SK-N-SH treated with all-trans-retinoic acid at 6 μM for 48 hours (cell line): ENCODE data around the gene RASGRP3.
"Not testable (repeated sequence)": the region's sequence is repeated elsewhere in the genome, so short reads cannot be mapped to it uniquely, and the experiment has no call there.

Experiments used
- ATAC-seq: fragments of 200-7000 bp; cut with Tn5 transposase; 3 replicates; pipeline ENCODE4 v1.9.1; 2020; ENCODE audit warnings: mild to moderate bottlenecking, moderate library complexity
- ARNTL ChIP-seq: fragments of 450-650 bp; formaldehyde crosslinking; IDR thresholded peaks from 2 replicates; pipeline ENCODE4 v1.5.0; 2020; ENCODE audit warnings: low read depth, mild to moderate bottlenecking, moderate library complexity, borderline replicate concordance
- BACH2 ChIP-seq: fragments of 250-450 bp; sonication (Bioruptor Pico); IDR thresholded peaks from 2 replicates; pipeline ENCODE4 v1.9.0; 2021; ENCODE audit warnings: mild to moderate bottlenecking, borderline replicate concordance
- CSDC2 ChIP-seq: fragments of 250-450 bp; sonication (Bioruptor Pico); IDR thresholded peaks from 2 replicates; pipeline ENCODE4 v1.5.0; 2020; ENCODE audit warnings: mild to moderate bottlenecking, moderate library complexity
- GLIS3 ChIP-seq: fragments of 250-450 bp; sonication (Bioruptor Pico); IDR thresholded peaks from 2 replicates; pipeline ENCODE4 v1.5.0; 2020; ENCODE audit warnings: mild to moderate bottlenecking, moderate library complexity
- ISL1 ChIP-seq: fragments of 250-450 bp; sonication (Bioruptor Pico); IDR thresholded peaks from 2 replicates; pipeline ENCODE4 v2.1.2; 2022; ENCODE audit warnings: mild to moderate bottlenecking, moderate library complexity
- OSR1 ChIP-seq: fragments of 250-450 bp; sonication (Bioruptor Pico); IDR thresholded peaks from 2 replicates; pipeline ENCODE4 v1.8.0; 2022; ENCODE audit warnings: moderate library complexity, mild to moderate bottlenecking, inconsistent platforms
- PPARA ChIP-seq: fragments of 250-450 bp; sonication (Bioruptor Pico); IDR thresholded peaks from 2 replicates; pipeline ENCODE4 v1.5.0; 2020; ENCODE audit warnings: mild to moderate bottlenecking, borderline replicate concordance
- RARB ChIP-seq: fragments of 250-450 bp; sonication (Bioruptor Pico); IDR thresholded peaks from 2 replicates; pipeline ENCODE4 v1.8.0; 2021; ENCODE audit warnings: mild to moderate bottlenecking, moderate library complexity
- SNAI2 ChIP-seq: fragments of 250-450 bp; sonication (Bioruptor Pico); IDR thresholded peaks from 2 replicates; pipeline ENCODE4 v1.5.0; 2020; ENCODE audit warnings: mild to moderate bottlenecking, moderate library complexity
- TCF4 ChIP-seq: fragments of 250-450 bp; sonication (Bioruptor Pico); IDR thresholded peaks from 2 replicates; pipeline ENCODE4 v1.8.0; 2021; ENCODE audit warnings: mild to moderate bottlenecking, moderate library complexity, borderline replicate concordance
- ZC3H10 ChIP-seq: fragments of 250-450 bp; sonication (Bioruptor Pico); IDR thresholded peaks from 2 replicates; pipeline ENCODE4 v1.5.1; 2021; ENCODE audit warnings: mild to moderate bottlenecking, moderate library complexity
- ZFP3 ChIP-seq: fragments of 250-450 bp; sonication (Bioruptor Pico); IDR thresholded peaks from 2 replicates; pipeline ENCODE4 v1.5.0; 2020; ENCODE audit warnings: mild to moderate bottlenecking, moderate library complexity
- ZFP30 ChIP-seq: fragments of 450-650 bp; formaldehyde crosslinking; IDR thresholded peaks from 2 replicates; pipeline ENCODE4 v1.5.0; 2022; ENCODE audit warnings: mild to moderate bottlenecking, moderate library complexity
- ZNF565 ChIP-seq: fragments of 450-650 bp; formaldehyde crosslinking; conservative IDR thresholded peaks from 2 replicates; pipeline ENCODE4 v1.5.0; 2020; ENCODE audit warnings: low read depth, mild to moderate bottlenecking, moderate library complexity
- ZNF70 ChIP-seq: fragments of 450-650 bp; formaldehyde crosslinking; IDR thresholded peaks from 2 replicates; pipeline ENCODE4 v1.5.0; 2020; ENCODE audit warnings: mild to moderate bottlenecking, moderate library complexity
- ZNF8 ChIP-seq: fragments of 450-650 bp; formaldehyde crosslinking; IDR thresholded peaks from 2 replicates; pipeline ENCODE4 v1.5.0; 2020; ENCODE audit warnings: mild to moderate bottlenecking, moderate library complexity
- TF ChIP-seq, protein P1 (sequence below): fragments of 250-450 bp; sonication (Bioruptor Pico); IDR thresholded peaks from 2 replicates; pipeline ENCODE4 v1.8.0; 2021; ENCODE audit warnings: low read depth, mild to moderate bottlenecking, moderate library complexity, borderline replicate concordance
- TF ChIP-seq, protein P2 (sequence below): fragments of 250-450 bp; sonication (Bioruptor Pico); IDR thresholded peaks from 2 replicates; pipeline ENCODE4 v1.5.1; 2020; ENCODE audit warnings: low read depth, mild to moderate bottlenecking, moderate library complexity
- TF ChIP-seq, protein P3 (sequence below): fragments of 250-450 bp; sonication (Bioruptor Pico); IDR thresholded peaks from 2 replicates; pipeline ENCODE4 v1.5.1; 2021; ENCODE audit warnings: mild to moderate bottlenecking, moderate library complexity
- TF ChIP-seq, protein P4 (sequence below): fragments of 250-450 bp; sonication (Bioruptor Pico); IDR thresholded peaks from 2 replicates; pipeline ENCODE4 v1.8.0; 2020; ENCODE audit warnings: mild to moderate bottlenecking, moderate library complexity, borderline replicate concordance

The RASGRP3 gene

DNA sequence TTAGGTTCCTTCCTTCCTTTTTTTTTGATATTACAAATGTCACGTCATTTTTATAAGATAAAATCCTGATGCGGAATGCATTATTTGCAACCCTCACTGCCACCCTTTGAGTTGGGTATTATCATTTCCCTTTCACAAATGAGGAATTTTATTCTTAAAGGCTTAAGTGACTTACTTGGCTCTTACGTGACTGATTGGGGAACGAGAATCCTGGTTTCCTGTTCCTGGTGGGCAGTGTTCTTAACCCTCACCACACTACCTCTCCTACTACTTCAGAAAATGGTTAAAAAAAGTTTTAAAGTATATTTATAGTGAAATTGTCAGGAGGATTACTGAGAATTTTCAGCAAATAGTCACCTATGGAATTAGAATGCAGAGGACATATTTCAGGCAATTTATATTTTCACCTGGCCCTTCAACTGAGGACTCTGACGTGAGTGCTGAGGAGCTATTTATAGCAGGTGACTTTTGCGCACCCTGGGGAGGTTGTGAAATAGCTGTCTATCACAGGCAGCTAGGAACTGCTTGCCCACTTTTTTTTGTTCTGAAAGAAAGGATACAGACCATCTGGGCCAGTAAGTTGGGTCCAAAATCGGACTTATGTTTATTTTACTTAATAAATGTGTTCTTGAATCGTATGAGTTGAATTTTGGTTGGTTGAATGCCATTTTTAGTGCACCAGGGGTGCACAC lies 18.7 kb upstream of the RASGRP3 start:
- no peak for TF ChIP-seq SNAI2 (CRISPR knock-in tag)
- no peak for TF ChIP-seq ZNF8
- no peak for TF ChIP-seq CSDC2 (CRISPR knock-in tag)
- TF ChIP-seq, protein P1, sequence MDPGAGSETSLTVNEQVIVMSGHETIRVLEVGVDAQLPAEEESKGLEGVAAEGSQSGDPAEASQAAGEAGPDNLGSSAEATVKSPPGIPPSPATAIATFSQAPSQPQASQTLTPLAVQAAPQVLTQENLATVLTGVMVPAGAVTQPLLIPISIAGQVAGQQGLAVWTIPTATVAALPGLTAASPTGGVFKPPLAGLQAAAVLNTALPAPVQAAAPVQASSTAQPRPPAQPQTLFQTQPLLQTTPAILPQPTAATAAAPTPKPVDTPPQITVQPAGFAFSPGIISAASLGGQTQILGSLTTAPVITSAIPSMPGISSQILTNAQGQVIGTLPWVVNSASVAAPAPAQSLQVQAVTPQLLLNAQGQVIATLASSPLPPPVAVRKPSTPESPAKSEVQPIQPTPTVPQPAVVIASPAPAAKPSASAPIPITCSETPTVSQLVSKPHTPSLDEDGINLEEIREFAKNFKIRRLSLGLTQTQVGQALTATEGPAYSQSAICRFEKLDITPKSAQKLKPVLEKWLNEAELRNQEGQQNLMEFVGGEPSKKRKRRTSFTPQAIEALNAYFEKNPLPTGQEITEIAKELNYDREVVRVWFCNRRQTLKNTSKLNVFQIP (CRISPR knock-in tag) = no peak
- no peak for TF ChIP-seq ARNTL
- no peak; the same call in 2 of the 3 replicates for ATAC-seq

DNA sequence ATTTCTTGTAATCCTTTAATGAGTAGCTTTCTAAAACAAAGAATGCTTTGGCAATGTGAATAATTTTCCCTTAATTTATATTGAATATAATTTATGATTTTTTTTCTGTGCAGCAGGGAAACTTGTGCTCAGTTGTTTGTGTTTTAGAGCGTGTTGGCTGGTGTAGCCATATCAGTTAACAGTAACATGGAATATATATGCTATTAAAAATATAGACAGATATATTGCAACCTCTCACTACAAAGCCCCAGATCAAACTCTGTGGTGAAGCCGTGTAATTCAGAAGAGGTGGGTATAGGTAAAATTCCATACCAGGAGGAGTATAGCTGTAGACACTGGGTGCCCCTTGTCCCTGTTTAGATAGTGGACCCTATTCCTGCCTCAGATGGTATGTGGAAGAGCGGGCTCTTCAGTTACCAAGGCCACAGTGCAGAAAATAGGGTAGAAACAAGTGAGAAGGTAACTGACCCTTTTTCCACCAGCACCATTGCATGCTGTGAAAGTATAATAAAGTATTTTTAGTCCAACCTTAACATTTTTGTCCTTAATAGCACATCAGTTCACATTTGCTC lies 18.1 kb upstream of the RASGRP3 start:
- no peak for TF ChIP-seq ZC3H10 (CRISPR knock-in tag)
- TF ChIP-seq, protein P2, sequence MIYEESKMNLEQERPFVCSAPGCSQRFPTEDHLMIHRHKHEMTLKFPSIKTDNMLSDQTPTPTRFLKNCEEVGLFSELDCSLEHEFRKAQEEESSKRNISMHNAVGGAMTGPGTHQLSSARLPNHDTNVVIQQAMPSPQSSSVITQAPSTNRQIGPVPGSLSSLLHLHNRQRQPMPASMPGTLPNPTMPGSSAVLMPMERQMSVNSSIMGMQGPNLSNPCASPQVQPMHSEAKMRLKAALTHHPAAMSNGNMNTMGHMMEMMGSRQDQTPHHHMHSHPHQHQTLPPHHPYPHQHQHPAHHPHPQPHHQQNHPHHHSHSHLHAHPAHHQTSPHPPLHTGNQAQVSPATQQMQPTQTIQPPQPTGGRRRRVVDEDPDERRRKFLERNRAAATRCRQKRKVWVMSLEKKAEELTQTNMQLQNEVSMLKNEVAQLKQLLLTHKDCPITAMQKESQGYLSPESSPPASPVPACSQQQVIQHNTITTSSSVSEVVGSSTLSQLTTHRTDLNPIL (CRISPR knock-in tag) = no peak
- TF ChIP-seq, protein P1 (CRISPR knock-in tag) = no peak
- ATAC-seq = no peak

DNA sequence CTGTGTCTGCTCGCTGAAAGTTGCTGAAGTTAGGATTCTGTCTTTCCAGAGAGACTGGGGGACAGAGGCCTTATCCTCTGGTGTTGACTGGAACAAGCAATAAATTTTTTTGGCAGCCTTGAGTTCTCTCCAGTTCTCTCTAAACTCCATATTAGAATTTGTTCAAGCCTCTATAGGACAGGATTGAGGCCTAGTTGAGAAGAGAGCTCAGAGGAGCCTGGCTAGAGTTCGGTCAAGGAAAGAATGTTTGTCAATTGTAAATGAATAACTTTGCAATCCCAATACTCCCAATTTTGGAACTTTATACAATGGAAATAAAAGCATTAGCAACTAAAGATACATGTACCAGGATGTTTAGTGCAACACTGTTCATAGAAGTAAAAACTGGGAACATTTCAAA lies 16.7 kb upstream of the RASGRP3 start:
- no peak for ATAC-seq
- TF ChIP-seq RARB (no peak), GLIS3 (no peak), PPARA (CRISPR knock-in tag) (no peak)

DNA sequence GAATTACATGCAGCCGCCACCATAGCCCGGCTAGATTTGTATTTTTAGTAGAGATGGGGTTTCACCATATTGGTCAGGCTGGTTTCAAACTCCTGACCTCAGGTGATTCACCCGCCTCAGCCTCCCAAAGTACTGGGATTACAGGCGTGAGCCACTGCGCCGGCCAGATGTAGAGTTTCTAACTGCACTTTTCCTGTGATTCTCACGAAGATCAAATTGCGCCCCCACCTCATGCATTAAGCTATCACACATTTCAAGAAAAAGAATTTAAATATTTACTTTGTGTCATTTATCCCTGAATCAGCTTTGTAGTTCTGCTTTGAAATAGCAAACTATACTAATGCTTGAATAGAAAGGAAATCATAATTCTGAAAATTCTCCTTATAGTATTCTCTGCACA lies 13.9 kb upstream of the RASGRP3 start:
- not testable (repeated sequence) for ATAC-seq

DNA sequence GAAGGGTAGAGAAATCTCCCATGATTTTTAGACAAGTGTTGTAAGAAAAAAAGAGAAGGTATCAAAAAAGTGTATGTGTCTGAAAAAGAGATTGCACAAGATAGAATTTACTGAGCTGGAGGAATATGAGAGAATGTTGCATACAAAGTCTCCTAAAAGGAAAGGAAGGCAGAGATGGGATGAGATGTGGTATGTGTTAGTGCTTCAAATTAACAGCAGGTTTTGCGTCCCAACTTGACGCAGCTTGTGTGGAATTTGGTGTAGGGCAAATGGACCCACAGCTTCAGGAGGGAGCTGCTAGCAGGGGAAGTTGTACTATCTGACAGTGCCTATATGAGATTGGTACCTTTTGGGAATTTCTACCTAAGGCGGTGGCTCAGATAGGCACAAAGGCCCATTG lies 9.0 kb upstream of the RASGRP3 start:
- ATAC-seq = peak; percentile 66
- TF ChIP-seq GLIS3 = no peak
- TF ChIP-seq, protein P3, sequence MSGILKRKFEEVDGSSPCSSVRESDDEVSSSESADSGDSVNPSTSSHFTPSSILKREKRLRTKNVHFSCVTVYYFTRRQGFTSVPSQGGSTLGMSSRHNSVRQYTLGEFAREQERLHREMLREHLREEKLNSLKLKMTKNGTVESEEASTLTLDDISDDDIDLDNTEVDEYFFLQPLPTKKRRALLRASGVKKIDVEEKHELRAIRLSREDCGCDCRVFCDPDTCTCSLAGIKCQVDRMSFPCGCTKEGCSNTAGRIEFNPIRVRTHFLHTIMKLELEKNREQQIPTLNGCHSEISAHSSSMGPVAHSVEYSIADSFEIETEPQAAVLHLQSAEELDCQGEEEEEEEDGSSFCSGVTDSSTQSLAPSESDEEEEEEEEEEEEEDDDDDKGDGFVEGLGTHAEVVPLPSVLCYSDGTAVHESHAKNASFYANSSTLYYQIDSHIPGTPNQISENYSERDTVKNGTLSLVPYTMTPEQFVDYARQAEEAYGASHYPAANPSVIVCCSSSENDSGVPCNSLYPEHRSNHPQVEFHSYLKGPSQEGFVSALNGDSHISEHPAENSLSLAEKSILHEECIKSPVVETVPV (CRISPR knock-in tag) = no peak
- no peak for TF ChIP-seq RARB
- TF ChIP-seq ZNF70 = no peak
- no peak for TF ChIP-seq BACH2 (CRISPR knock-in tag)
- TF ChIP-seq, protein P2 (CRISPR knock-in tag) = no peak
- TF ChIP-seq, protein P4, sequence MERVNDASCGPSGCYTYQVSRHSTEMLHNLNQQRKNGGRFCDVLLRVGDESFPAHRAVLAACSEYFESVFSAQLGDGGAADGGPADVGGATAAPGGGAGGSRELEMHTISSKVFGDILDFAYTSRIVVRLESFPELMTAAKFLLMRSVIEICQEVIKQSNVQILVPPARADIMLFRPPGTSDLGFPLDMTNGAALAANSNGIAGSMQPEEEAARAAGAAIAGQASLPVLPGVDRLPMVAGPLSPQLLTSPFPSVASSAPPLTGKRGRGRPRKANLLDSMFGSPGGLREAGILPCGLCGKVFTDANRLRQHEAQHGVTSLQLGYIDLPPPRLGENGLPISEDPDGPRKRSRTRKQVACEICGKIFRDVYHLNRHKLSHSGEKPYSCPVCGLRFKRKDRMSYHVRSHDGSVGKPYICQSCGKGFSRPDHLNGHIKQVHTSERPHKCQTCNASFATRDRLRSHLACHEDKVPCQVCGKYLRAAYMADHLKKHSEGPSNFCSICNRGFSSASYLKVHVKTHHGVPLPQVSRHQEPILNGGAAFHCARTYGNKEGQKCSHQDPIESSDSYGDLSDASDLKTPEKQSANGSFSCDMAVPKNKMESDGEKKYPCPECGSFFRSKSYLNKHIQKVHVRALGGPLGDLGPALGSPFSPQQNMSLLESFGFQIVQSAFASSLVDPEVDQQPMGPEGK = no peak
- no peak for TF ChIP-seq ISL1 (CRISPR knock-in tag)
- no peak for TF ChIP-seq ZC3H10 (CRISPR knock-in tag)
- no peak for TF ChIP-seq OSR1 (CRISPR knock-in tag)
- no peak for TF ChIP-seq ZNF8
- TF ChIP-seq, protein P1 (CRISPR knock-in tag) = no peak
- no peak for TF ChIP-seq PPARA (CRISPR knock-in tag)
- TF ChIP-seq ZFP30 (CRISPR knock-in tag) = no peak
- TF ChIP-seq ZNF565 (CRISPR knock-in tag) = no peak
- no peak for TF ChIP-seq TCF4 (CRISPR knock-in tag)
- TF ChIP-seq ZFP3 (CRISPR knock-in tag) = no peak
- no peak for TF ChIP-seq CSDC2 (CRISPR knock-in tag)
